ENCODE measurements around the gene GABRA6. TPM values are rescaled to one million over a fixed set of nuclear protein-coding genes. Genes with fewer than 3 reads are reported as not detected.

GABRA6 gene
- total RNA-seq, 1 donor from 2014 or later = not detected

Other genes with a start within 250 kb of the GABRA6 start
- not detected in 2 replicates for gene GABRB2, start 139.0 kb upstream of the GABRA6 start, total RNA-seq
- gene GABRA1, start 162.4 kb downstream of the GABRA6 start, total RNA-seq = not detected in 2 replicates

Data from lung microvascular endothelial cell (primary cell).